SU-DHL-6 (cell line): ENCODE data around the gene CD9.

Source experiments
- CTCF ChIP-seq: fragments of 200-600 bp; sonication (generic); IDR thresholded peaks from one replicate; pipeline ENCODE4 v1.5.1; 2017; ENCODE audit warnings: antibody characterized with exemption, mild to moderate bottlenecking, low read length, moderate library complexity; ENCODE audit not compliant: insufficient read depth, poor library complexity, severe bottlenecking
- EZH2phosphoT487 ChIP-seq: fragments of 200-600 bp; sonication (generic), shearing (Covaris generic); conservative IDR thresholded peaks from 2 replicates; pipeline ENCODE4 v1.6.1; 2018; ENCODE audit warnings: mild to moderate bottlenecking, antibody characterized with exemption, low read length, moderate library complexity, mixed read lengths

DNA sequence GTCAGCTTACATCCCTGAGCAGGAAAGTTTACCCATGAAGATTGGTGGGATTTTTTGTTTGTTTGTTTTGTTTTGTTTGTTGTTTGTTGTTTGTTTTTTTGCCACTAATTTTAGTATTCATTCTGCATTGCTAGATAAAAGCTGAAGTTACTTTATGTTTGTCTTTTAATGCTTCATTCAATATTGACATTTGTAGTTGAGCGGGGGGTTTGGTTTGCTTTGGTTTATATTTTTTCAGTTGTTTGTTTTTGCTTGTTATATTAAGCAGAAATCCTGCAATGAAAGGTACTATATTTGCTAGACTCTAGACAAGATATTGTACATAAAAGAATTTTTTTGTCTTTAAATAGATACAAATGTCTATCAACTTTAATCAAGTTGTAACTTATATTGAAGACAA, 37.6 kb downstream of the CD9 start:
- no peak for TF ChIP-seq CTCF
- TF ChIP-seq EZH2phosphoT487 = no peak
